A549 (cell line): Measurements from ENCODE around the gene HMCN1. TPM values are rescaled to one million over a fixed set of nuclear protein-coding genes. Genes with fewer than 3 reads are reported as not detected.

Experiments used
- ATAC-seq, 2 experiments: fragments of 200-7000 bp in 1 of 2; fragments of >200 bp in 1 of 2; cut with Nextera tagmentation in 1 of 2; cut with Tn5 transposase in 1 of 2; 3 replicates each; pipeline versions ENCODE4 v1.8.0 to v1.9.1; 2018 to 2020; ENCODE audit warnings: mild to moderate bottlenecking in 1 of 2, moderate library complexity in 1 of 2
- CTCF ChIA-PET: fragments of 300-600 bp; sonication (Branson Sonifier 250); formaldehyde crosslinking; extraction: SDS; loops from one replicate; lab custom pipeline; 2021; ENCODE audit warnings: antibody characterized with exemption, inconsistent platforms; lab: Yijun Ruan, JAX
- POLR2A ChIA-PET: fragments of 350-600 bp; formaldehyde crosslinking; extraction: SDS; loops from one replicate; lab custom pipeline; 2021; ENCODE audit warnings: antibody characterized with exemption, inconsistent platforms; lab: Yijun Ruan, JAX
- DNase-seq, 2 experiments: peaks; one replicate each; pipeline versions ENCODE4 v3.0.0 to v3.0.0-alpha.2; 2011 to 2016; ENCODE audit warnings: low read depth in 1 of 2, low spot score in 1 of 2
- FAIRE-seq: peaks from 2 replicates; lab custom pipeline; 2011; peaks lifted over from hg19 to GRCh38; lab: Jason Lieb, UNC
- H3K27ac ChIP-seq, 2 experiments: fragments of >200 bp; sonication (Bioruptor Twin); formaldehyde crosslinking; 3 replicates each; pipeline ENCODE4 v1.5.1; 2016 to 2017
- H3K4me1 ChIP-seq: fragments of >200 bp; sonication (Bioruptor Twin); formaldehyde crosslinking; 3 replicates; pipeline ENCODE4 v1.6.1; 2016
- H3K4me2 ChIP-seq: fragments of >200 bp; sonication (Bioruptor Twin); formaldehyde crosslinking; 3 replicates; pipeline ENCODE4 v1.6.1; 2016
- H3K4me3 ChIP-seq: fragments of >200 bp; sonication (Bioruptor Twin); formaldehyde crosslinking; 3 replicates; pipeline ENCODE4 v1.5.1; 2016
- H3K9me3 ChIP-seq: fragments of >200 bp; sonication (Bioruptor Twin); formaldehyde crosslinking; 3 replicates; pipeline ENCODE4 v1.6.1; 2016
- BHLHE40 ChIP-seq: IDR thresholded peaks from 2 replicates; pipeline ENCODE4 v1.6.1; 2012; ENCODE audit warnings: low read depth, low read length, inconsistent platforms
- CBX2 ChIP-seq: fragments of 200-600 bp; sonication (generic); IDR thresholded peaks from 2 replicates; pipeline ENCODE4 v1.6.1; 2016; ENCODE audit warnings: low read depth, mild to moderate bottlenecking, borderline replicate concordance
- CBX8 ChIP-seq: fragments of 200-600 bp; sonication (generic); IDR thresholded peaks from 2 replicates; pipeline ENCODE4 v1.6.1; 2016
- CHD2 ChIP-seq: fragments of 150-350 bp; IDR thresholded peaks from 2 replicates; pipeline ENCODE4 v1.6.1; 2014; ENCODE audit warnings: low read length; ENCODE audit not compliant: partially characterized antibody
- EHF ChIP-seq: fragments of 250-450 bp; sonication (Bioruptor Pico); IDR thresholded peaks from 2 replicates; pipeline ENCODE4 v1.5.0; 2020; ENCODE audit warnings: mild to moderate bottlenecking
- ESRRA ChIP-seq: fragments of 150-350 bp; IDR thresholded peaks from 2 replicates; pipeline ENCODE4 v1.6.1; 2014; ENCODE audit warnings: mild to moderate bottlenecking, low read length, borderline replicate concordance
- FOSB ChIP-seq: fragments of 250-450 bp; sonication (Bioruptor Pico); IDR thresholded peaks from 2 replicates; pipeline ENCODE4 v1.5.0; 2020; ENCODE audit warnings: mild to moderate bottlenecking, moderate library complexity
- GATA3 ChIP-seq: IDR thresholded peaks from 2 replicates; pipeline ENCODE4 v1.6.1; 2012; ENCODE audit warnings: borderline replicate concordance
- HOXB5 ChIP-seq: fragments of 250-450 bp; sonication (Bioruptor Pico); IDR thresholded peaks from 2 replicates; pipeline ENCODE4 v1.5.0; 2020; ENCODE audit warnings: mild to moderate bottlenecking, moderate library complexity
- KDM1A ChIP-seq: fragments of 200-600 bp; sonication (generic); IDR thresholded peaks from 2 replicates; pipeline ENCODE4 v1.6.1; 2016; ENCODE audit warnings: low read depth, mild to moderate bottlenecking
- MAFK ChIP-seq: fragments of 450-650 bp; IDR thresholded peaks from 2 replicates; pipeline ENCODE4 v1.6.1; 2014; ENCODE audit not compliant: partially characterized antibody
- NPAS2 ChIP-seq: fragments of 250-450 bp; sonication (Bioruptor Pico); IDR thresholded peaks from 2 replicates; pipeline ENCODE4 v1.8.0; 2022; ENCODE audit warnings: mild to moderate bottlenecking, moderate library complexity, borderline replicate concordance
- POLR2AphosphoS2 ChIP-seq: conservative IDR thresholded peaks from 2 replicates; pipeline ENCODE4 v1.6.1; 2012; ENCODE audit warnings: low read length, improper control_type of control experiment, inconsistent platforms
- RARB ChIP-seq: fragments of 250-450 bp; sonication (Bioruptor Pico); IDR thresholded peaks from 2 replicates; pipeline ENCODE4 v1.8.0; 2021; ENCODE audit warnings: mild to moderate bottlenecking, moderate library complexity
- SREBF2 ChIP-seq: fragments of 450-650 bp; IDR thresholded peaks from 2 replicates; pipeline ENCODE4 v1.6.1; 2014; ENCODE audit warnings: mild to moderate bottlenecking, moderate library complexity
- TFCP2L1 ChIP-seq: fragments of 250-450 bp; sonication (Bioruptor Pico); IDR thresholded peaks from 2 replicates; pipeline ENCODE4 v1.5.0; 2021; ENCODE audit warnings: mild to moderate bottlenecking
- ZC3H11A ChIP-seq: fragments of 450-650 bp; IDR thresholded peaks from 2 replicates; pipeline ENCODE4 v1.6.1; 2014; ENCODE audit warnings: antibody characterized with exemption, mild to moderate bottlenecking
- WGBS: methylation state at CpG from one replicate; pipeline ENCODE4 v1.1.6; 2017; ENCODE audit errors: missing lambda C conversion rate; 5-methylcytosine and 5-hydroxymethylcytosine counted together
- polyA plus RNA-seq, 4 experiments: library from polyadenylated mRNA; depleted of rRNA in 3 of 4; stranded (reverse); fragments of >200 nt; fragmentation: RNase III in 1 of 4; extraction: RNeasy Plus Mini Kit Qiagen cat#74134 plus additional on column Dnase treatment in 1 of 4; gene quantifications; 2 replicates in 3 of 4; 3 replicates in 1 of 4; pipeline ENCODE4 v1.2.3, GENCODE V29; 2011 to 2017
- TF ChIP-seq, protein P1 (sequence below): IDR thresholded peaks from 2 replicates; pipeline ENCODE4 v1.6.1; 2012; ENCODE audit warnings: low read depth, borderline replicate concordance
- TF ChIP-seq, protein P2 (sequence below): IDR thresholded peaks from 2 replicates; pipeline ENCODE4 v1.6.1; 2012
- TF ChIP-seq, protein P3 (sequence below): fragments of 150-350 bp; IDR thresholded peaks from 2 replicates; pipeline ENCODE4 v1.6.1; 2014; ENCODE audit warnings: low read depth, mild to moderate bottlenecking, low read length
- TF ChIP-seq, protein P4 (sequence below): fragments of 250-450 bp; sonication (Bioruptor Pico); IDR thresholded peaks from 2 replicates; pipeline ENCODE4 v1.5.0; 2020; ENCODE audit warnings: low read depth, mild to moderate bottlenecking, moderate library complexity
- TF ChIP-seq, protein P5 (sequence below): fragments of >200 bp; sonication (Bioruptor Twin); formaldehyde crosslinking; IDR thresholded peaks from 3 replicates; pipeline ENCODE4 v1.6.1; 2016

HMCN1 gene
- polyA plus RNA-seq, 2 of the 4 experiments (the other 2 are of a cell fraction): 0.03 to 0.06 TPM

DNA sequence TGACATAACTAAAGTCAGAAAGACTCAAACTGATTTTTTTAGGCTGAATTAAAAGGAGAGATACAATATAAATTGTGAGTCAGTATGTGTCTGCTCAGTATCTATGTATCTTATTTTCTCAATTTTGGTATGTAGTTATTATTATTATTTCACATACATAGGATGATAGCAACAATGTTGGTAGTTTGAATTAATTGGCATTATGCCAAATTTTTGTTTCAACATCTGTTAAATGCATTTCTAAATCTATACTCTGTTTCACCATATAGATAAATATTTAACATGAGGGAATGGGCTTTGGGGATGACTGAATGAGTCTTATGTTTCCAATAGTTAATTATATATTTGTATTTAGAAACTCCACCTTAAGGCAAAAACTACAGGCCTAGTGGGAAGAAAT is 12.6 kb upstream of the HMCN1 start:
- Histone ChIP-seq H3K4me2 (no peak overlapping the region), H3K4me3 (no peak overlapping the region), H3K9me3 (no peaks in the 10 kb centered on the region), H3K27ac (no peak overlapping the region), H3K4me1 (peaks cover 8% of the 10 kb centered on the region; the same call in 2 of the 3 replicates)
- ATAC-seq (no peak), DNase-seq (no peak), FAIRE-seq (no peak)
- ChIA-PET CTCF (interaction anchor here (1.0 to 3.2 kb wide), 8 partner anchors 12 to 507 kb away, joined by 3 to 32 read pairs (median 4); partner anchors contain the start of gene HMCN1), POLR2A (no interaction called here)
- TF ChIP-seq, protein P1, sequence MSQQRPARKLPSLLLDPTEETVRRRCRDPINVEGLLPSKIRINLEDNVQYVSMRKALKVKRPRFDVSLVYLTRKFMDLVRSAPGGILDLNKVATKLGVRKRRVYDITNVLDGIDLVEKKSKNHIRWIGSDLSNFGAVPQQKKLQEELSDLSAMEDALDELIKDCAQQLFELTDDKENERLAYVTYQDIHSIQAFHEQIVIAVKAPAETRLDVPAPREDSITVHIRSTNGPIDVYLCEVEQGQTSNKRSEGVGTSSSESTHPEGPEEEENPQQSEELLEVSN: no peak
- TF ChIP-seq NPAS2 (CRISPR knock-in tag) (no peak), POLR2AphosphoS2 (no peak), BHLHE40 (no peak), ESRRA (no peak), GATA3 (no peak), SREBF2 (no peak), ZC3H11A (no peak), KDM1A (no peak), MAFK (no peak), CHD2 (no peak), EHF (CRISPR knock-in tag) (no peak), CBX2 (no peak), RARB (no peak), HOXB5 (CRISPR knock-in tag) (no peak)
- TF ChIP-seq, protein P2, sequence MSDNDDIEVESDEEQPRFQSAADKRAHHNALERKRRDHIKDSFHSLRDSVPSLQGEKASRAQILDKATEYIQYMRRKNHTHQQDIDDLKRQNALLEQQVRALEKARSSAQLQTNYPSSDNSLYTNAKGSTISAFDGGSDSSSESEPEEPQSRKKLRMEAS: no peak
- TF ChIP-seq, protein P3, sequence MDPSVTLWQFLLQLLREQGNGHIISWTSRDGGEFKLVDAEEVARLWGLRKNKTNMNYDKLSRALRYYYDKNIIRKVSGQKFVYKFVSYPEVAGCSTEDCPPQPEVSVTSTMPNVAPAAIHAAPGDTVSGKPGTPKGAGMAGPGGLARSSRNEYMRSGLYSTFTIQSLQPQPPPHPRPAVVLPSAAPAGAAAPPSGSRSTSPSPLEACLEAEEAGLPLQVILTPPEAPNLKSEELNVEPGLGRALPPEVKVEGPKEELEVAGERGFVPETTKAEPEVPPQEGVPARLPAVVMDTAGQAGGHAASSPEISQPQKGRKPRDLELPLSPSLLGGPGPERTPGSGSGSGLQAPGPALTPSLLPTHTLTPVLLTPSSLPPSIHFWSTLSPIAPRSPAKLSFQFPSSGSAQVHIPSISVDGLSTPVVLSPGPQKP: no peak
- TF ChIP-seq, protein P4, sequence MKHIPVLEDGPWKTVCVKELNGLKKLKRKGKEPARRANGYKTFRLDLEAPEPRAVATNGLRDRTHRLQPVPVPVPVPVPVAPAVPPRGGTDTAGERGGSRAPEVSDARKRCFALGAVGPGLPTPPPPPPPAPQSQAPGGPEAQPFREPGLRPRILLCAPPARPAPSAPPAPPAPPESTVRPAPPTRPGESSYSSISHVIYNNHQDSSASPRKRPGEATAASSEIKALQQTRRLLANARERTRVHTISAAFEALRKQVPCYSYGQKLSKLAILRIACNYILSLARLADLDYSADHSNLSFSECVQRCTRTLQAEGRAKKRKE: no peak
- TF ChIP-seq, protein P5, sequence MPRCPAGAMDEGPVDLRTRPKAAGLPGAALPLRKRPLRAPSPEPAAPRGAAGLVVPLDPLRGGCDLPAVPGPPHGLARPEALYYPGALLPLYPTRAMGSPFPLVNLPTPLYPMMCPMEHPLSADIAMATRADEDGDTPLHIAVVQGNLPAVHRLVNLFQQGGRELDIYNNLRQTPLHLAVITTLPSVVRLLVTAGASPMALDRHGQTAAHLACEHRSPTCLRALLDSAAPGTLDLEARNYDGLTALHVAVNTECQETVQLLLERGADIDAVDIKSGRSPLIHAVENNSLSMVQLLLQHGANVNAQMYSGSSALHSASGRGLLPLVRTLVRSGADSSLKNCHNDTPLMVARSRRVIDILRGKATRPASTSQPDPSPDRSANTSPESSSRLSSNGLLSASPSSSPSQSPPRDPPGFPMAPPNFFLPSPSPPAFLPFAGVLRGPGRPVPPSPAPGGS: no peak

DNA sequence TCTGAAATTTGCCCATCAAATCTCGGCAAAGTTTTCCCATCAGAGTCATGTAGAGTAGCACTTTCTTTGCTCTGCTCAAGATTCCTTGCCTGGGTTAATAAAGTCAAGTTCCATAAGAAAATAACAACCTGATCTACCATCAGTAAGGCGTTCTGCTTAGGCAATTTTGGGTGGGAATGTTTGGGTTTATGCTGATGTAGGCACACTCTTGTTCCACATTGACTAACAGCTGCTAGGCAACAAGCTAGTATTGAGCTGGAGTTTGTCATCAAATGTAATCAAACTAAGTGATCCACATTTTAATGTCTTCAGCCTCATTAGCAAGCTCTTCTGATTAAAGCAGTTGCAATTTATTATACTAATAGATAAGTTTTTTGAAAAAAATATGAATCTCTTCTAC is 12.1 kb upstream of the HMCN1 start:
- 50% methylated on average over 2 of the region's 2 CpGs for WGBS
- no peak for FAIRE-seq
- ChIA-PET POLR2A (no interaction called here), CTCF (interaction anchor here (1.4 to 3.2 kb wide), 3 partner anchors 12 to 506 kb away, joined by 3 to 32 read pairs (median 3); partner anchors contain the start of gene HMCN1)
- H3K27ac ChIP-seq: no peak overlapping the region
- H3K9me3 ChIP-seq: no peaks in the 10 kb centered on the region
- H3K4me1 ChIP-seq: peaks cover 8% of the 10 kb centered on the region; the same call in 2 of the 3 replicates
- no peak for ATAC-seq
- DNase-seq: no peak
- TF ChIP-seq TFCP2L1 (no peak), MAFK (peak; percentile 14)
- H3K4me3 ChIP-seq: no peak overlapping the region
- H3K4me2 ChIP-seq: no peak overlapping the region

DNA sequence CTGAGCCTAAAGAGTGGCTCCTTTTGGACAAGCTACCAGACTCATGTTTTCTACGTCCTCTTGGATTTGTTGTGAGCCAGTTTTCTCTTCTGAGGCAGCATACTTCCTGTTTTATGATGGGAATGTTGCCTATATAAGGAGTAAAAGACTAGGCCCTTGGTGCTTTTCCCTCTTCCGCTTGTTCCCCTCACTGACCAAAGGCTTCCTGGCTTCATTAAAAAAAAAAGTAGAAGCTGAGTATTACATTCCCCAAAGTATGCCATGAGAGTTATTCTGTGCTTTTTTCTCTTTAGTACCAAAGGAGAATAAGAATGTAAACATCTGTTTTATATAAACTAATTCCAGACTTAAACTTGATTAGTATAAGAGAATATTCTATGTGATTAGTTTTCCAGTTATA is 6.5 kb upstream of the HMCN1 start:
- Histone ChIP-seq H3K27ac (no peak overlapping the region), H3K4me3 (no peak overlapping the region), H3K4me2 (no peak overlapping the region), H3K9me3 (no peaks in the 10 kb centered on the region), H3K4me1 (no peaks in the 10 kb centered on the region)
- DNase-seq (no peak), ATAC-seq (no peak), FAIRE-seq (no peak)
- CTCF ChIA-PET: no interaction called here
- 75% methylated on average over 2 of the region's 2 CpGs for WGBS
- TF ChIP-seq CBX8 (no peak), FOSB (CRISPR knock-in tag) (no peak)
- POLR2A ChIA-PET: no interaction called here
